ENCODE results near the gene EEF1E1. TPM values are rescaled to one million over a fixed set of nuclear protein-coding genes. Genes with fewer than 3 reads are reported as not detected.

The EEF1E1 gene
- total RNA-seq, 1 donor from 2014 or later = 52.6 TPM

DNA sequence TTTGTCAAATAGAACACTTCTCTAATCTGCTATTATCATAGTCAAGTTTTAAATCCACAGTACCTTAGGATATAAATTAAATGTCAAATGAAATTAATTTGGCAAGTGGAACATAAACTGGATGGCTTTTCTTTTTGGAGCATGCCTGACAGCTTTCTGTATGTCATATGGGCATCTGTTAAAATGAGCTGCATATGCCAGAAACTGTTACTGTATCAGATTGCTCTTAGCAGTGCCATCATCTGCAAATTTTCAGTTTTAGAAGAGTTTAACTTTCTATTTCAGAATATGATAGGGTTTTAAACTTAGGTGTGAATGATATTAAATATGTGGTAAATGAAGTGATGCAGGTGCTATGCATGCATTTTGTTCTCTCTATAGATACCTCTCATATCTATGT lies 3.4 kb upstream of the EEF1E1 start:
- no peak for DNase-seq (ENCODE audit: low read depth)

DNA sequence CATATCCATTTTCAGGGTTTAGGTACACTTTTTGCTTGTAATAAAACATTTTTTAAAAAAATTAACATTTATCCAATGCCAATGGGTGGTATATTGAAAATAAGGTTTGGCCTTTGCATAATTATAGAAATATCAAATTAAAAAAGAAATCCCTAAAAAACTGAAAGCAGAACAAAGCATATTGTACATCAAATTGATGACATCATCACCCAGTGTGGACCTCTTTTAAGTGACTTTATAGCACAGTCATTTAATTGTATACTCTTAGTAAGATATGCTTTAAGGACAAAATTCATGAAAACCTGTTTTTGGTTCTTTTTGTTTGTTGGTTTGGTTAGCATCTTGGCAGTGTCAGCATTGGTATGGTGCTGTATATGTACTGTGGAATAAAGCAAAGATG lies 1.4 kb upstream of the EEF1E1 start:
- H3K4me3 ChIP-seq (ENCODE audit: low read depth, low read length) = no peak overlapping the region
- no peaks in the 10 kb centered on the region for H3K27me3 ChIP-seq (ENCODE audit: control insufficient read depth, insufficient read depth, low read length)
- DNase-seq (ENCODE audit: low read depth) = no peak
- H3K36me3 ChIP-seq (ENCODE audit: control insufficient read depth, insufficient read depth, low read length) = no peaks in the 10 kb centered on the region
- TF ChIP-seq, protein P1, sequence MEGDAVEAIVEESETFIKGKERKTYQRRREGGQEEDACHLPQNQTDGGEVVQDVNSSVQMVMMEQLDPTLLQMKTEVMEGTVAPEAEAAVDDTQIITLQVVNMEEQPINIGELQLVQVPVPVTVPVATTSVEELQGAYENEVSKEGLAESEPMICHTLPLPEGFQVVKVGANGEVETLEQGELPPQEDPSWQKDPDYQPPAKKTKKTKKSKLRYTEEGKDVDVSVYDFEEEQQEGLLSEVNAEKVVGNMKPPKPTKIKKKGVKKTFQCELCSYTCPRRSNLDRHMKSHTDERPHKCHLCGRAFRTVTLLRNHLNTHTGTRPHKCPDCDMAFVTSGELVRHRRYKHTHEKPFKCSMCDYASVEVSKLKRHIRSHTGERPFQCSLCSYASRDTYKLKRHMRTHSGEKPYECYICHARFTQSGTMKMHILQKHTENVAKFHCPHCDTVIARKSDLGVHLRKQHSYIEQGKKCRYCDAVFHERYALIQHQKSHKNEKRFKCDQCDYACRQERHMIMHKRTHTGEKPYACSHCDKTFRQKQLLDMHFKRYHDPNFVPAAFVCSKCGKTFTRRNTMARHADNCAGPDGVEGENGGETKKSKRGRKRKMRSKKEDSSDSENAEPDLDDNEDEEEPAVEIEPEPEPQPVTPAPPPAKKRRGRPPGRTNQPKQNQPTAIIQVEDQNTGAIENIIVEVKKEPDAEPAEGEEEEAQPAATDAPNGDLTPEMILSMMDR (IDR thresholded peaks at IDR 0.05; ENCODE audit: insufficient read depth, low read length, poor library complexity, severe bottlenecking) = no peak

More for the DNA sequence above, 3.4 kb upstream of the EEF1E1 start:
- H3K4me3 ChIP-seq (ENCODE audit: low read depth, low read length) = no peak overlapping the region
- no peaks in the 10 kb centered on the region for H3K36me3 ChIP-seq (ENCODE audit: control insufficient read depth, insufficient read depth, low read length)
- TF ChIP-seq, protein P1 (IDR thresholded peaks at IDR 0.05; ENCODE audit: insufficient read depth, low read length, poor library complexity, severe bottlenecking) = no peak
- no peaks in the 10 kb centered on the region for H3K27me3 ChIP-seq (ENCODE audit: control insufficient read depth, insufficient read depth, low read length)

DNA sequence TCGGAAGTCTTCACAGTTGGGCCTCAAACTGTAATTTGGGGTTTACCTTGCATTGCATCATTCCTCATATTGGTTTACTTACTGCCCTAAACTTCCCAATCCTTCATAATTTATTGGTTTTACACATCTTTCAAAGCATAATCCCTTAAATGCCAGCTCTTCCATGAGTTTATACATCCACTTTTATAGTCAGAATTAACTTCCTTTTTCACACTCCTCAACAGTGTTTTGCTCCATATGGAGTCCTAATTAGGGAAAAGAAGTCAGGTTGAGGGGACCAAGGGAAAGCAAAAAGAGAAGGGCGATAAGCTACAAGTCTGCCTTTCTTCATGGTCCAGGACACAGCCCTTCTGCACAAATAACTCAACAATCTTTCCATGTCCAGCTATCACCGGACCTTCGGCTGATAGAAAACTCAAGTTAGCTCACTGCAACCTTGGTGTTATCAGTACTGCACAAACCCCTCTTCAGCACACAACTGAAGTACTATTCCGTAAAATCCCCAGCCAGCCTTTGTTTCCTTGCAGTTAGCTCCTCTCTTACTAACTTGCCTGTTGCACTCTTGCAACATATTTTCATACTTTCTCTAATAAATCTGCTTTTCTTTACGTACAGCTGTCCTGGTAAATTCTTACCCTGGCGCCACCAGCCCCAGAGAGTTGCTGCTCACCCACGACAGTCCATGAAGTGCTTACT lies 2.0 kb downstream of the EEF1E1 start:
- TF ChIP-seq, protein P1 (IDR thresholded peaks at IDR 0.05; ENCODE audit: insufficient read depth, low read length, poor library complexity, severe bottlenecking) = no peak
- Histone ChIP-seq H3K27me3 (ENCODE audit: control insufficient read depth, insufficient read depth, low read length) (no peaks in the 10 kb centered on the region), H3K36me3 (ENCODE audit: control insufficient read depth, insufficient read depth, low read length) (no peaks in the 10 kb centered on the region), H3K4me3 (ENCODE audit: low read depth, low read length) (no peak overlapping the region)
- no peak for DNase-seq (ENCODE audit: low read depth)

DNA sequence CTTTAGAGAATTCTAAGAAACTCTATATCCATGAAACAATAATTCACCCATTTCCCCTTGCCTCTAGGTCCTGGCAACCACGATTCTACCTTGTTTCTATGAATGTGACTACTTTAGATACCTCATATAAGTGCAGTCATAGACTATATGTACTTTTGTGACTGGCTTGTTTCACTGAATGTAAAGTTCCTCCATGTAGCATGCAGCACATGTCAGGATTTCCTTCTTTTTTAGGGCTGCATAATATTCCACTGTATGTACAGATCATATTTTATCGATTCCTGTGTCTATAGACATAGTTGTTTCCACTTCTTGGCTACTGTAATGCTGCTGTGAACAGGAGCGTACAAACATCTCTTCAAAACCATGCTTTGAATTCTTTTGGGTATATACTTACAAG lies 11.7 kb downstream of the EEF1E1 start:
- H3K4me3 ChIP-seq (ENCODE audit: low read depth, low read length) = no peak overlapping the region
- no peak for DNase-seq (ENCODE audit: low read depth)
- peaks cover 3% of the 10 kb centered on the region for H3K36me3 ChIP-seq (ENCODE audit: control insufficient read depth, insufficient read depth, low read length)
- no peaks in the 10 kb centered on the region for H3K27me3 ChIP-seq (ENCODE audit: control insufficient read depth, insufficient read depth, low read length)
- TF ChIP-seq, protein P1 (IDR thresholded peaks at IDR 0.05; ENCODE audit: insufficient read depth, low read length, poor library complexity, severe bottlenecking) = no peak

DNA sequence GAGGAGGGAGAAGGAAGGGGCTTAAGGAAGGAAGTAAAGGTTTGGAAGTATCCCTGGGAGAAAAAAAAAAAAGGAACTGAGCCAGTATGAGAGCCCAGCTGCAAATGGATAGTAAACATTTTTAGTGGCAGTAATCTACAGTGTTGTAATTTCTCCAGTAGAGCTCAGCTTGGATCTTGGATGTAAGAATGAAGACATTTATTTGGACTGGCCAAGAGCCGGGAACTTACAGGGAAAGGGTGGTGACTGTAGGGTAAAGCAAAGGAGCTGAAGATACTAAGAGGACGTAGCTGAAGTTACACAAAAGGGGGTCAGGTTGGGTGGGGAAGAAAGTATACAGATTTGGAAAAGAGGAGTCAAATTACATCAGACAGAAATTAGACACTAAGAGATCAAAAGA lies 13.5 kb downstream of the EEF1E1 start:
- no peaks in the 10 kb centered on the region for H3K27me3 ChIP-seq (ENCODE audit: control insufficient read depth, insufficient read depth, low read length)
- H3K36me3 ChIP-seq (ENCODE audit: control insufficient read depth, insufficient read depth, low read length) = peaks cover 3% of the 10 kb centered on the region
- no peak overlapping the region for H3K4me3 ChIP-seq (ENCODE audit: low read depth, low read length)
- TF ChIP-seq, protein P1 (IDR thresholded peaks at IDR 0.05; ENCODE audit: insufficient read depth, low read length, poor library complexity, severe bottlenecking) = no peak
- no peak for DNase-seq (ENCODE audit: low read depth)
